Choroid plexus epithelial cell (primary cell): ENCODE data around the gene PICALM.
"Not testable (repeated sequence)": the region's sequence is repeated elsewhere in the genome, so short reads cannot be mapped to it uniquely, and the experiment has no call there.

ENCODE experiments used
- DNase-seq: peaks from one replicate; pipeline ENCODE4 v3.0.0-alpha.2; 2010; ENCODE audit warnings: low read depth
- H3K4me3 ChIP-seq: 2 replicates; pipeline ENCODE4 v1.5.1; 2011; ENCODE audit warnings: low read depth, mild to moderate bottlenecking, control low read depth, low read length, moderate library complexity
- CTCF ChIP-seq: conservative IDR thresholded peaks from 2 replicates; pipeline ENCODE4 v1.5.1; 2011; ENCODE audit warnings: low read depth, mild to moderate bottlenecking, control low read depth, inconsistent platforms, low read length, moderate library complexity

The PICALM gene

GRCh38 chr11:85935751-85936150 lies 133.1 kb downstream of the PICALM start:
- no peak overlapping the region for H3K4me3 ChIP-seq
- TF ChIP-seq CTCF, result no peak
- DNase-seq, result no peak

DNA sequence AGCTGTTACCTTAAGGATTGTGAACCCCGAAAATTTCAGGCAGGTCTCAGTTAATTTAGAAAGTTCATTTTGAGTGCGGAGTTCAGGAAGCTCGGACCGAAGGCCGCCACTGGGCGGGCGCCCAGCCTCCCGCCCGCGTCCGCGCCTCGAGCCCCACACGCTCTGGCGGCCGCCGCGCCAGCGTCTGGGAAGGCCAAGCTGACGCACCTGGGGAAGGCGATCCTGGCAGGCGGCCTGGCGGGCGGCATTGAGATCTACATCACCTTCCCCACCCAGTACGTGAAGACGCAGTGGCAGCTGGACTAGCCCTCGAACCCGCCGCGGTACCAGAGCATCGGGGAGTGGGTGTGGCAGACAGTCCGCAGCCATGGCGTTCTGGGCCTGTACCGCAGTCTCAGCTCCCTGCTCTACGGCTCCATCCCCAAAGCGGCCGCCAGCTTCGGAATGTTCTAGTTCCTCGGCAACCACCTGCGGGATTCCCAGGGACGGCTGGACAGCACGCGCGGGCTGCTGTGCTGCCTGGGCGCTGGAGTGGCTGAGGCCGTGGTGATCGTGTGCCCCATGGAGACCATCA lies 134.2 kb downstream of the PICALM start:
- TF ChIP-seq CTCF, result no peak
- no peak for DNase-seq
- H3K4me3 ChIP-seq, result peak overlapping the region; percentile 39

DNA sequence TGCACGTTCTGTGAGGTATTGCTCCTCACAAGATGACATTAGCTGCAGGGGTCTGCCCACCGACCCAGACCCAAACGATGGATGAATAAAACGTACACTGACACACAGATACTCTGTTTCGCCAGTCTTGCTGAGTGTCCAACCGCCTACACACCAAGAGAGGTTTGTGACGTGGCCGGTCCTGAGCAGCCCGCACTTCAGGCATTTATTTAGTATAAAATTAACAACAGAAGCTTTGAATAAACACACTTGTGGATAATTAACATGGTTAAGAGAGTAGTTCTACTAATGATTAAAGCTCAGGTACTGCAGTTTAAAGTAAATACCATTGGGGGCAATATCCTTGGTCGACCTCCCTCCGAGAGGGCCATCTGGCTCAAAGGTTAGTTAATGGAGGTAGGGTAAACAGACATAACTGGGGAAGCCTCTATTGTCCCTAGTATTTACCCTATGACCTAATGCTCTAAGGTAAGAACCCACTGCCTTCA lies 138.0 kb downstream of the PICALM start:
- no peak for DNase-seq
- no peak overlapping the region for H3K4me3 ChIP-seq
- TF ChIP-seq CTCF, result no peak

- not testable (repeated sequence) for DNase-seq, H3K4me3 ChIP-seq
Measured at GRCh38 chr11:85926653-85927214, 142.2 kb downstream of the PICALM start.

GRCh38 chr11:85923455-85923854 lies 145.4 kb downstream of the PICALM start:
- no peak overlapping the region for H3K4me3 ChIP-seq
- no peak for TF ChIP-seq CTCF
- no peak for DNase-seq

DNA sequence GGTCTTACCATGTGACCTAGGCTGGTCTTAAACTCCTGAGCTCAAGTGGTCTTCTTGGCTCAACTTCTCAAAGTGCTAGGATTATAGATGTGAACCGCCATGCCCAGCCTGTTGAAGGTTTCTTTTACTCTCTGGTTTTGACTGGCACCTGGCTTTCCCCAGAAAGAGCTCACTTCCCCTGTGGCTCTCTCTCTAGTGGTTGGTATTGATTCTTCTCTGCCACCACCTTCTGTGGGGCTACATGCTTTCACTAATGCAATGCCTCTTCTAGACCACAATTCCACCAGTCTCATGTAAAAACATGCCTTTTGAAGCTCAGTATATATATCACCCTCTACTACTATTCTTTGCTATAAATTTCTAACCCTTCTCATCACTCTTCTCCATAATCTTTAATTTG lies 146.5 kb downstream of the PICALM start:
- no peak for DNase-seq
- no peak for TF ChIP-seq CTCF
- H3K4me3 ChIP-seq, result no peak overlapping the region

DNA sequence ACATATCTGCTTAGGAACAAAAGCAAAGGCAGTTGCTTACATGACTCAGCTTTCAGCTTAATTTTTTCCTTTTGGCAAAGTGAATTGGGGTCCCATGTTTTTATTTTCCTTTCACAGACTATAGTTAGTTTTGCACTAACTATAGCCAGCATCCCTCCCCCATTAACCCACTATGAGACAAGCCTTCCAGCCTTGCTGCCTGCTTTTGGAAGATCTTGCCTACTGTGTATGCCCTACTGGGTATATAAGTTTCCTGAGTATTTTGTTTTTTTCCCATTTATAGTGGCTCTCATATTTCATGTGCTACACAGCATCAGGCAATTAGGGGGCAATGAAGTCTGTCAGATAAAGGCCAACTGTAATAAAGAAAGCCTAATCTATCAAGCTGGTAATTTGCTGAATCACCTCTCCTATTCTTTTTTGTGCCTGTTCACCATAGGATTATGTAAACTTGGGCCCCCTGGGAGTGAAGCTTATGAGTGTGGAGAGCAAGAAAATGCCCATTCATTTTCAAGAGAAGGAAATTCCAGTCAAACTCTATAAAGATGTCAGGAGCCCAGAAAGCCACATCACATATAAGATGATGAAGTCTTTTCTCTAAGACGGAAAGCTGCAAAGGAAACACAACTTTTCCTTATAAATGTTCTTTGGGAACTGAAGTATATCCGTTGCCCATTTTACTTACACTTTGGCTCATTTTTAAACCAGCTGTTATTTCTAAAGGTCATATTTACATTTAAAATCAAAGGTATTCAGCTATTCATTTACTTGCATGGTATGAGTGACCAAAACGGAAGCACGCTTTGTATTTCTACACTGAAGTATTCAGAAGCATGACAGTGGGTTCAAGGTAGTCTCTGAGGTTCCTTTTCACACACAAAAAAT lies 149.7 kb downstream of the PICALM start:
- no peak for TF ChIP-seq CTCF
- peak; percentile 14 for DNase-seq

More for the DNA sequence above, 149.7 kb downstream of the PICALM start:
- no peak overlapping the region for H3K4me3 ChIP-seq
